HepG2 (cell line): ENCODE data around the gene ALK. TPM values are rescaled to one million over a fixed set of nuclear protein-coding genes. Genes with fewer than 3 reads are reported as not detected.

Source experiments
- CENPBD1 ChIP-seq: sonication (generic); formaldehyde crosslinking; IDR thresholded peaks from 2 replicates; pipeline ENCODE4 v1.8.0; 2022; ENCODE audit warnings: missing genetic modification reagents, low read depth, mild to moderate bottlenecking, borderline replicate concordance
- KIAA2018 ChIP-seq: sonication (generic); formaldehyde crosslinking; IDR thresholded peaks from 2 replicates; pipeline ENCODE4 v1.5.0; 2020; ENCODE audit warnings: mild to moderate bottlenecking, missing genetic modification reagents, borderline replicate concordance
- KLF6 ChIP-seq: IDR thresholded peaks from 2 replicates; pipeline ENCODE4 v1.8.0; 2016; ENCODE audit warnings: missing biosample characterization, missing genetic modification reagents
- MIER3 ChIP-seq: IDR thresholded peaks from 2 replicates; pipeline ENCODE4 v1.6.1; 2016; ENCODE audit warnings: missing compliant biosample characterization, borderline replicate concordance
- PHF21A ChIP-seq: sonication (generic); formaldehyde crosslinking; IDR thresholded peaks from 2 replicates; pipeline ENCODE4 v1.5.0; 2020; ENCODE audit warnings: mild to moderate bottlenecking, missing genetic modification reagents
- TEF ChIP-seq: sonication (generic); formaldehyde crosslinking; IDR thresholded peaks from 2 replicates; pipeline ENCODE4 v1.5.0; 2020; ENCODE audit warnings: missing genetic modification reagents
- ZFP82 ChIP-seq: sonication (generic); formaldehyde crosslinking; IDR thresholded peaks from 2 replicates; pipeline ENCODE4 v1.5.1; 2020; ENCODE audit warnings: mild to moderate bottlenecking, missing genetic modification reagents, borderline replicate concordance
- ZNF407 ChIP-seq: sonication (generic); formaldehyde crosslinking; IDR thresholded peaks from one replicate; pipeline ENCODE4 v1.5.1; 2020; ENCODE audit warnings: mild to moderate bottlenecking, missing genetic modification reagents; ENCODE audit errors: not compliant biosample characterization
- ZNF558 ChIP-seq: sonication (generic); formaldehyde crosslinking; IDR thresholded peaks from 2 replicates; pipeline ENCODE4 v1.9.0; 2022; ENCODE audit warnings: mild to moderate bottlenecking, missing genetic modification reagents, borderline replicate concordance
- polyA plus RNA-seq, 8 experiments: library from polyadenylated mRNA; depleted of rRNA in 3 of 8; stranded (reverse) in 7 of 8; unstranded in 1 of 8; fragments of >200 nt; fragmentation: Illumina TruSeq in 4 of 8; extraction: Trizol in 4 of 8; gene quantifications; 2 replicates each; pipeline versions ENCODE4 v1.2.1 to v1.2.3, GENCODE V29; 2011 to 2016; ENCODE audit warnings: low read depth in 4 of 8, missing spikeins in 1 of 8, mixed read lengths in 1 of 8; ENCODE audit not compliant: insufficient read depth in 1 of 8
- total RNA-seq, 5 experiments: library from RNA; depleted of rRNA; stranded (reverse); fragments of >200 nt; fragmentation: Illumina TruSeq; extraction: Trizol; gene quantifications; 2 replicates each; pipeline ENCODE4 v1.2.3, GENCODE V29; 2016; ENCODE audit warnings: low read depth in 1 of 5

Gene ALK
- total and polyA plus RNA-seq, 2 of the 13 experiments (the other 11 are each of a cell fraction or from before 2014, with no cell fraction given) = not detected

DNA sequence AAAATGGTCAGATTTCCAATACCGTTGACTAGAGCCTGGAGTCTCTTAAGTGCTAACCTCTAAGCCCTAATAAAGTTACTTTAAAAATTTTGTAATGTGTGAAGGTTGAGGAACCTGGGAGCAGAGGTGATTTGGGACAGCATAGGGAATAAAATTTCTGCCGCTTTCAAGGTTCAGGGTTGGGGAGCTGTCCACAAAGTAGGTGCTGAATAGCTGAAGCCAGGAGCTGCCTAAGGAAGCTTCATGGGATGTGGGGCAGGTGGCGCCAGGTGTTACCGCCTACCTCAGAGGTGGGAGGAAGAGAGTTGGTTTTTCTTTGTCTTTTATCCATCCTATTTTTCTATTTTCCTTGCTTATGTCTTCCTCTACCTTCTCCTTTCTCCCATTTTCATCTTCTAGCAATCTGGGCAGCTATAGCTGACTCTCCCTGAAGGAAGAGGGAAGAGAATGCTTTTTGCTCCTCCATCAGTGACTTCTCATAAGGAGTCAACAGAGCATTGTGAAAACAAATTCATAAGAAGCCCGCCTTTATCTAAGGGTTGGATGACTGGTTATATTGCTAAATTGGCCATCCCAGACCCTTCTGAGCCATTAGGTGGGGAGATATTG is 627.5 kb downstream of the ALK start (continued):
- TF ChIP-seq MIER3 (no peak), CENPBD1 (CRISPR knock-in tag) (no peak), KLF6 (CRISPR knock-in tag) (0 out of 2 replicates have a peak, but pooled peaks have one; percentile 40), ZNF407 (CRISPR knock-in tag) (no peak), ZNF558 (CRISPR knock-in tag) (no peak), KIAA2018 (CRISPR knock-in tag) (no peak), TEF (CRISPR knock-in tag) (no peak), ZFP82 (no peak), PHF21A (CRISPR knock-in tag) (no peak)
